H1 (cell line): ENCODE data around the gene WFDC12. TPM values are rescaled to one million over a fixed set of nuclear protein-coding genes. Genes with fewer than 3 reads are reported as not detected.

Experiments
- CTCF ChIA-PET: fragments of 300-600 bp; sonication (Branson Sonifier 250); formaldehyde crosslinking; loops from one replicate; lab custom pipeline; 2021; ENCODE audit not compliant: partially characterized antibody; lab: Charles Lee
- POLR2A ChIA-PET: fragments of 300-600 bp; sonication (Branson Sonifier 250); formaldehyde crosslinking; loops from one replicate; lab custom pipeline; 2021; ENCODE audit warnings: inconsistent platforms; ENCODE audit not compliant: partially characterized antibody; lab: Charles Lee
- DNase-seq, 2 experiments: peaks; one replicate each; pipeline versions ENCODE4 v3.0.0 to v3.0.0-alpha.2; 2010 to 2022; ENCODE audit warnings: low spot score in 2 of 2, low read depth in 1 of 2, mixed read lengths in 1 of 2
- FAIRE-seq: peaks from 2 replicates; lab custom pipeline; 2011; peaks lifted over from hg19 to GRCh38; lab: Jason Lieb, UNC
- H2AFZ ChIP-seq: 2 replicates; pipeline ENCODE4 v1.8.1; 2012; ENCODE audit warnings: low read length, inconsistent platforms
- H2AK5ac ChIP-seq: 2 replicates; pipeline ENCODE4 v1.6.1; 2013; ENCODE audit warnings: low read depth, low read length
- H2BK120ac ChIP-seq: replicated peaks from 2 replicates; pipeline ENCODE3; 2013; ENCODE audit warnings: low read depth, low read length, inconsistent platforms
- H2BK12ac ChIP-seq: 2 replicates; pipeline ENCODE4 v1.6.1; 2013; ENCODE audit warnings: low read depth, low read length
- H2BK15ac ChIP-seq: 2 replicates; pipeline ENCODE4 v1.6.1; 2013; ENCODE audit warnings: low read length
- H2BK20ac ChIP-seq: 2 replicates; pipeline ENCODE4 v1.6.1; 2013; ENCODE audit warnings: low read length
- H2BK5ac ChIP-seq: 2 replicates; pipeline ENCODE4 v1.6.1; 2013; ENCODE audit warnings: low read depth, low read length
- H3K14ac ChIP-seq: 2 replicates; pipeline ENCODE4 v1.6.1; 2013; ENCODE audit warnings: inconsistent platforms; ENCODE audit not compliant: insufficient read length
- H3K18ac ChIP-seq: 2 replicates; pipeline ENCODE4 v1.6.1; 2013; ENCODE audit warnings: low read length; ENCODE audit errors: extremely low read depth
- H3K23ac ChIP-seq: 2 replicates; pipeline ENCODE4 v1.6.1; 2013; ENCODE audit warnings: inconsistent platforms; ENCODE audit not compliant: insufficient read length
- H3K23me2 ChIP-seq: 2 replicates; pipeline ENCODE4 v1.6.1; 2013; ENCODE audit warnings: low read depth, low read length
- H3K27ac ChIP-seq: 2 replicates; pipeline ENCODE4 v1.6.1; 2011; ENCODE audit warnings: low read depth, low read length, inconsistent platforms
- H3K27me3 ChIP-seq, 4 experiments: replicated peaks in 1 of 4; 1 replicate in 1 of 4; 2 replicates in 3 of 4; pipeline versions ENCODE4 v1.6.1 to v1.8.1; 2011 to 2013; ENCODE audit warnings: low read length in 3 of 4, mild to moderate bottlenecking in 3 of 4, inconsistent platforms in 2 of 4, mixed read lengths in 2 of 4, moderate library complexity in 1 of 4; ENCODE audit not compliant: control insufficient read depth in 3 of 4, insufficient read depth in 3 of 4; ENCODE audit errors: extremely low read depth in 1 of 4
- H3K36me3 ChIP-seq, 4 experiments: 2 replicates each; pipeline versions ENCODE4 v1.6.1 to v1.8.1; 2011 to 2013; ENCODE audit warnings: mild to moderate bottlenecking in 4 of 4, low read length in 3 of 4, moderate library complexity in 2 of 4, control low read depth in 1 of 4, inconsistent platforms in 1 of 4; ENCODE audit not compliant: insufficient read depth in 4 of 4, control insufficient read depth in 2 of 4
- H3K4ac ChIP-seq: replicated peaks from 2 replicates; pipeline ENCODE3; 2013; ENCODE audit warnings: low read length, low read depth, mixed read lengths, inconsistent platforms; ENCODE audit not compliant: insufficient read length
- H3K4me1 ChIP-seq, 4 experiments: replicated peaks in 1 of 4; 1 replicate in 1 of 4; 2 replicates in 3 of 4; pipeline versions ENCODE4 v1.6.1 to v1.8.1; 2011 to 2013; ENCODE audit warnings: low read length in 3 of 4, inconsistent platforms in 2 of 4, mixed read lengths in 1 of 4; ENCODE audit not compliant: insufficient read depth in 4 of 4, control insufficient read depth in 3 of 4
- H3K4me2 ChIP-seq, 2 experiments: 2 replicates each; pipeline versions ENCODE4 v1.6.1 to v1.8.1; 2011 to 2013; ENCODE audit warnings: low read depth in 2 of 2, low read length in 2 of 2, control low read depth in 1 of 2, inconsistent platforms in 1 of 2, mild to moderate bottlenecking in 1 of 2; ENCODE audit not compliant: insufficient read depth in 1 of 2
- H3K4me3 ChIP-seq, 4 experiments: fragments of 200-600, 300-600 bp in 1 of 4; sonication (generic), shearing (Covaris generic), sonication (Bioruptor Twin) in 1 of 4; 2 replicates each; pipeline versions ENCODE4 v1.5.1 to v1.8.1; 2011 to 2016; ENCODE audit warnings: low read length in 4 of 4, low read depth in 3 of 4, control low read depth in 2 of 4, inconsistent platforms in 2 of 4, mild to moderate bottlenecking in 2 of 4, mixed read lengths in 1 of 4, moderate library complexity in 1 of 4; ENCODE audit not compliant: insufficient read depth in 2 of 4; ENCODE audit errors: extremely low read depth in 1 of 4
- H3K56ac ChIP-seq: replicated peaks from 2 replicates; pipeline ENCODE3; 2013; ENCODE audit warnings: low read depth, mild to moderate bottlenecking, mixed read lengths, low read length, inconsistent platforms; ENCODE audit not compliant: insufficient read length
- H3K79me1 ChIP-seq: 2 replicates; pipeline ENCODE4 v1.6.1; 2013; ENCODE audit warnings: low read depth, low read length, control low read depth
- H3K79me2 ChIP-seq, 2 experiments: 2 replicates each; pipeline versions ENCODE4 v1.6.1 to v1.8.1; 2012 to 2013; ENCODE audit warnings: low read length in 2 of 2, mild to moderate bottlenecking in 2 of 2, inconsistent platforms in 1 of 2; ENCODE audit not compliant: insufficient read depth in 2 of 2, control insufficient read depth in 1 of 2
- H3K9ac ChIP-seq, 4 experiments: replicated peaks in 1 of 4; 1 replicate in 1 of 4; 2 replicates in 3 of 4; pipeline versions ENCODE4 v1.6.1 to v1.8.1; 2011 to 2013; ENCODE audit warnings: low read depth in 3 of 4, low read length in 3 of 4, control low read depth in 2 of 4, mild to moderate bottlenecking in 2 of 4, moderate library complexity in 2 of 4, inconsistent platforms in 1 of 4; ENCODE audit errors: extremely low read depth in 1 of 4
- H3K9me3 ChIP-seq, 2 experiments: 2 replicates each; pipeline versions ENCODE4 v1.6.1 to v1.8.1; 2012 to 2013; ENCODE audit warnings: mild to moderate bottlenecking in 2 of 2, moderate library complexity in 2 of 2, control low read depth in 1 of 2, inconsistent platforms in 1 of 2, low read depth in 1 of 2, low read length in 1 of 2, mixed read lengths in 1 of 2; ENCODE audit not compliant: insufficient read depth in 2 of 2
- H4K20me1 ChIP-seq, 2 experiments: replicated peaks in 1 of 2; 2 replicates each; pipeline versions ENCODE3 to v1.8.1; 2011 to 2013; ENCODE audit warnings: inconsistent platforms in 2 of 2, low read length in 2 of 2, mild to moderate bottlenecking in 1 of 2; ENCODE audit not compliant: insufficient read depth in 2 of 2, control insufficient read depth in 1 of 2
- H4K5ac ChIP-seq: 2 replicates; pipeline ENCODE4 v1.6.1; 2013; ENCODE audit warnings: low read length, low read depth, mixed read lengths, inconsistent platforms; ENCODE audit not compliant: insufficient read length
- H4K8ac ChIP-seq: 2 replicates; pipeline ENCODE4 v1.8.0; 2013; ENCODE audit warnings: mild to moderate bottlenecking, moderate library complexity, low read length, inconsistent platforms; ENCODE audit not compliant: insufficient read depth; ENCODE audit errors: extremely low read depth
- H4K91ac ChIP-seq: replicated peaks from 2 replicates; pipeline ENCODE3; 2013; ENCODE audit warnings: low read length, mixed read lengths, inconsistent platforms; ENCODE audit not compliant: insufficient read length
- ATF2 ChIP-seq: IDR thresholded peaks from 2 replicates; pipeline ENCODE4 v1.6.1; 2012; ENCODE audit warnings: low read length, inconsistent platforms
- EP300 ChIP-seq, 2 experiments: IDR thresholded peaks; 1 replicate in 1 of 2; 2 replicates in 1 of 2; pipeline ENCODE4 v1.6.1; 2011 to 2012; ENCODE audit warnings: low read depth in 2 of 2, low read length in 2 of 2, mild to moderate bottlenecking in 2 of 2, borderline replicate concordance in 1 of 2, inconsistent platforms in 1 of 2, moderate library complexity in 1 of 2
- JUN ChIP-seq: IDR thresholded peaks from 2 replicates; pipeline ENCODE4 v1.6.1; 2011; ENCODE audit warnings: low read depth, mild to moderate bottlenecking, improper control_type of control experiment, low read length
- MAFK ChIP-seq: IDR thresholded peaks from 2 replicates; pipeline ENCODE4 v1.6.1; 2012; ENCODE audit warnings: low read depth, mild to moderate bottlenecking, improper control_type of control experiment, low read length
- POU5F1 ChIP-seq: IDR thresholded peaks from 2 replicates; pipeline ENCODE4 v1.6.1; 2011; ENCODE audit warnings: low read depth, mild to moderate bottlenecking, low read length, moderate library complexity
- RFX5 ChIP-seq: IDR thresholded peaks from 2 replicates; pipeline ENCODE4 v1.6.1; 2011; ENCODE audit warnings: low read depth, low read length, improper control_type of control experiment, borderline replicate concordance
- RNF2 ChIP-seq: fragments of 200-900, 300-1000 bp; sonication (generic); IDR thresholded peaks from 2 replicates; pipeline ENCODE4 v1.7.1; 2016; ENCODE audit warnings: borderline replicate concordance, low read depth, mild to moderate bottlenecking, antibody characterized with exemption, low read length; ENCODE audit not compliant: poor library complexity, severe bottlenecking; ENCODE audit errors: missing control alignments
- SIRT6 ChIP-seq: IDR thresholded peaks from one replicate; pipeline ENCODE4 v1.7.1; 2012; ENCODE audit warnings: low read length, inconsistent platforms
- SIX5 ChIP-seq: IDR thresholded peaks from 2 replicates; pipeline ENCODE4 v1.6.1; 2011; ENCODE audit warnings: mild to moderate bottlenecking, low read depth, low read length
- SUZ12 ChIP-seq: fragments of 200-600 bp; sonication (generic); IDR thresholded peaks from 2 replicates; pipeline ENCODE4 v1.6.1; 2012; ENCODE audit warnings: mild to moderate bottlenecking, inconsistent platforms, low read length, moderate library complexity, mixed read lengths
- TAF1 ChIP-seq: IDR thresholded peaks from 2 replicates; pipeline ENCODE4 v1.6.1; 2011; ENCODE audit warnings: mild to moderate bottlenecking, low read depth, low read length
- ZNF274 ChIP-seq: IDR thresholded peaks from 2 replicates; pipeline ENCODE4 v1.7.0; 2012; ENCODE audit warnings: low read length, borderline replicate concordance; ENCODE audit errors: extremely low read depth
- WGBS, 2 experiments: shearing (Covaris generic) in 1 of 2; methylation state at CpG; one replicate each; pipeline versions ENCODE4 v1.1.6 to v1.1.7; 2013 to 2015; ENCODE audit warnings: low lambda C conversion rate in 2 of 2, mixed read lengths in 2 of 2, inconsistent platforms in 1 of 2, low coverage in 1 of 2, missing lambda C conversion rate in 1 of 2; ENCODE audit not compliant: insufficient replicate concordance in 2 of 2, insufficient coverage in 1 of 2, insufficient read length in 1 of 2; ENCODE audit errors: extremely low coverage in 1 of 2, missing lambda C conversion rate in 1 of 2; 5-methylcytosine and 5-hydroxymethylcytosine counted together
- polyA plus RNA-seq, 7 experiments: library from polyadenylated mRNA; depleted of rRNA in 3 of 7; stranded (reverse) in 5 of 7; unstranded in 2 of 7; fragments of >200 nt in 5 of 7; fragments of 200-250 nt in 2 of 7; gene quantifications; 1 replicate in 5 of 7; 2 replicates in 1 of 7; 4 replicates in 1 of 7; pipeline versions ENCODE4 v1.2.1 to v1.2.3, GENCODE V29; 2011 to 2013; ENCODE audit warnings: missing spikeins in 2 of 7, mixed read lengths in 2 of 7
- total RNA-seq: library from RNA; stranded (reverse); fragmentation: NEBNext Ultra II Directional; extraction: Animal tissue kit (Norgen Biotek cat#: 25700); gene quantifications from 2 replicates; pipeline ENCODE4 v1.2.1, GENCODE V29; 2021

The WFDC12 gene
- total and polyA plus RNA-seq, 2 of the 8 experiments (the other 6 are each of a cell fraction or from before 2014, with no cell fraction given): not detected

GRCh38 chr20:45103072-45103471 is 21.2 kb downstream of the WFDC12 start:
- 85% methylated on average over 2 of the region's 2 CpGs; no CpG with 5 or more reads in 1 of the 2 experiments for WGBS, 2 experiments
- no peaks in the 10 kb centered on the region for H3K79me1 ChIP-seq
- H3K9ac ChIP-seq: no peak overlapping the region
- no peak overlapping the region for H2BK5ac ChIP-seq
- H2AFZ ChIP-seq: no peak overlapping the region
- H3K23ac ChIP-seq: no peak overlapping the region
- peaks cover 0 to 1% (median 0%) of the 10 kb centered on the region in 4 experiments; a peak in 1 of 8 replicates for H3K36me3 ChIP-seq
- H3K14ac ChIP-seq: no peak overlapping the region
- H2BK12ac ChIP-seq: no peak overlapping the region
- peaks cover 0 to 2% of the 10 kb centered on the region in 2 experiments; a peak in 3 of 4 replicates for H3K9me3 ChIP-seq
- no peaks in the 10 kb centered on the region for H3K79me2 ChIP-seq
- peaks cover 1 to 31% (median 21%) of the 10 kb centered on the region in 4 experiments for H3K27me3 ChIP-seq
- no peak overlapping the region for H3K56ac ChIP-seq
- no peak overlapping the region for H3K4ac ChIP-seq
- H3K4me2 ChIP-seq: no peak overlapping the region
- H4K8ac ChIP-seq: no peak overlapping the region
- ChIA-PET CTCF (interaction anchor here (13.8 to 17.6 kb wide), 2 partner anchors 7 to 55 kb away, joined by 210 to 233 read pairs; partner anchors contain the start of gene KCNS1), POLR2A (no interaction called here)
- H4K5ac ChIP-seq: no peak overlapping the region
- no peak for FAIRE-seq
- DNase-seq: no peak
- H4K20me1 ChIP-seq: no peaks in the 10 kb centered on the region
- no peak overlapping the region for H2BK120ac ChIP-seq
- no peak overlapping the region for H3K18ac ChIP-seq
- no peaks in the 10 kb centered on the region; the same call in 1 of the 2 replicates for H3K23me2 ChIP-seq
- no peak overlapping the region for H4K91ac ChIP-seq
- peaks cover 2 to 12% (median 4%) of the 10 kb centered on the region in 4 experiments; a peak in 6 of 7 replicates for H3K4me1 ChIP-seq
- H2BK20ac ChIP-seq: no peak overlapping the region
- H3K4me3 ChIP-seq: no peak overlapping the region
- H2AK5ac ChIP-seq: no peak overlapping the region
- H2BK15ac ChIP-seq: no peak overlapping the region
- no peak overlapping the region for H3K27ac ChIP-seq
- TF ChIP-seq RFX5 (no peak), EP300 (IDR thresholded peaks at IDR 0.05; ENCODE audit: borderline replicate concordance in 1 of 2, low read depth in 2 of 2, low read length in 2 of 2) (no peak), ZNF274 (no peak), RNF2 (no peak), MAFK (no peak), TAF1 (no peak), SUZ12 (no peak), SIX5 (no peak), ATF2 (no peak), JUN (no peak), SIRT6 (no peak), POU5F1 (no peak)
